Peyer's patch (tissue), 4 donors: ENCODE measurements around the gene CWC25. TPM values are rescaled to one million over a fixed set of nuclear protein-coding genes. Genes with fewer than 3 reads are reported as not detected.
A peak's percentile ranks its signal among the peaks of the same experiment; 100 is the strongest.

Experiments
- DNase-seq, 3 donors: peaks; one replicate each; pipeline ENCODE4 v3.0.0-alpha.2; 2017 to 2019
- H3K27ac ChIP-seq, 4 donors: fragments of 200-600 bp; sonication (generic); one replicate each; pipeline ENCODE4 v1.5.1; 2016 to 2019
- H3K27me3 ChIP-seq, 2 donors: fragments of 200-600 bp; sonication (generic); one replicate each; pipeline ENCODE4 v1.5.1; 2019
- H3K36me3 ChIP-seq, 3 donors: fragments of 200-600 bp; sonication (generic); one replicate each; pipeline ENCODE4 v1.5.1; 2016 to 2019
- H3K4me1 ChIP-seq, 4 donors: fragments of 200-600 bp; sonication (generic); one replicate each; pipeline ENCODE4 v1.5.1; 2016 to 2019
- H3K4me3 ChIP-seq, 4 donors: fragments of 200-600 bp; sonication (generic); 1 replicate in 3 of 4; 2 replicates in 1 of 4; pipeline ENCODE4 v1.5.1; 2016 to 2019; ENCODE audit warnings: mild to moderate bottlenecking in 1 of 4
- H3K9me3 ChIP-seq, 4 donors: fragments of 200-600 bp; sonication (generic); one replicate each; pipeline ENCODE4 v1.5.1; 2016 to 2019; ENCODE audit warnings: mild to moderate bottlenecking in 1 of 4
- CTCF ChIP-seq, 6 experiments: fragments of 450-650 bp in 4 of 6; fragments of 200-600 bp in 2 of 6; sonication (generic) in 1 of 6; IDR thresholded peaks; one replicate each; pipeline ENCODE4 v1.5.1; 2017 to 2019; ENCODE audit warnings: antibody characterized with exemption in 6 of 6, mild to moderate bottlenecking in 3 of 6, moderate library complexity in 1 of 6
- POLR2A ChIP-seq, 2 donors: fragments of 450-650 bp; IDR thresholded peaks; one replicate each; pipeline ENCODE4 v1.5.1; 2017; ENCODE audit warnings: antibody characterized with exemption in 2 of 2, mild to moderate bottlenecking in 2 of 2, moderate library complexity in 2 of 2
- total RNA-seq, 4 donors: library from RNA; depleted of rRNA; stranded (reverse); fragments of >200 nt; gene quantifications; one replicate each; pipeline ENCODE4 v1.1.0, GENCODE V29; 2016

The CWC25 gene
- total RNA-seq, 4 donors from 2014 or later, result 49.4 to 106 (median 56.5) TPM

GRCh38 chr17:38853292-38854219 is 28.4 kb upstream of the CWC25 start, which contains the start of gene RPL23:
RPL23 (minus strand) TSS chr17:38853721; CDS start chr17:38853710, 11 bp downstream.
- TF ChIP-seq CTCF (IDR thresholded peaks at IDR 0.05), result peak in 1 of 6 experiments; percentile 10
- TF ChIP-seq POLR2A (IDR thresholded peaks at IDR 0.05), result peak; percentile 83 to 95
- Histone ChIP-seq H3K9me3 (no peaks in the 10 kb centered on the region), H3K4me1 (peaks cover 0 to 22% (median 6%) of the 10 kb centered on the region in 4 donors), H3K4me3 (peak within 1 kb of the TSS; percentile 47 to 65 (median 60)), H3K27me3 (no peaks in the 10 kb centered on the region), H3K36me3 (peaks cover 0 to 36% (median 0%) of the 10 kb centered on the region in 3 donors), H3K27ac (peak within 1 kb of the TSS; percentile 83 to 97 (median 93))
- DNase-seq, result peak; percentile 93 to 98 (median 97)

GRCh38 chr17:38852771-38853291 is 27.7 kb upstream of the CWC25 start:
- no peaks in the 10 kb centered on the region for H3K9me3 ChIP-seq
- peak overlapping the region; percentile 83 to 97 (median 93) for H3K27ac ChIP-seq
- TF ChIP-seq CTCF (IDR thresholded peaks at IDR 0.05) (no peak), POLR2A (IDR thresholded peaks at IDR 0.05) (no peak)
- DNase-seq, result no peak
- peaks cover 0 to 22% (median 6%) of the 10 kb centered on the region in 4 donors for H3K4me1 ChIP-seq
- peaks cover 0 to 43% (median 0%) of the 10 kb centered on the region in 3 donors for H3K36me3 ChIP-seq
- peak overlapping the region; percentile 47 to 65 (median 60) for H3K4me3 ChIP-seq
- no peaks in the 10 kb centered on the region for H3K27me3 ChIP-seq

GRCh38 chr17:38851434-38851833 is 26.3 kb upstream of the CWC25 start:
- TF ChIP-seq CTCF (IDR thresholded peaks at IDR 0.05) (no peak), POLR2A (IDR thresholded peaks at IDR 0.05) (no peak)
- H3K27me3 ChIP-seq, result no peaks in the 10 kb centered on the region
- no peak overlapping the region for H3K27ac ChIP-seq
- peaks cover 0 to 22% (median 6%) of the 10 kb centered on the region in 4 donors for H3K4me1 ChIP-seq
- H3K9me3 ChIP-seq, result no peaks in the 10 kb centered on the region
- H3K4me3 ChIP-seq, result peak overlapping the region in 2 of 4 donors; percentile 62 to 65
- DNase-seq, result no peak
- peaks cover 0 to 49% (median 0%) of the 10 kb centered on the region in 3 donors for H3K36me3 ChIP-seq

GRCh38 chr17:38850374-38850773 is 25.3 kb upstream of the CWC25 start:
- H3K4me1 ChIP-seq, result peaks cover 0 to 22% (median 6%) of the 10 kb centered on the region in 4 donors
- TF ChIP-seq POLR2A (IDR thresholded peaks at IDR 0.05), result no peak
- TF ChIP-seq CTCF (IDR thresholded peaks at IDR 0.05), result no peak
- no peaks in the 10 kb centered on the region for H3K9me3 ChIP-seq
- no peak for DNase-seq
- H3K27me3 ChIP-seq, result no peaks in the 10 kb centered on the region
- H3K36me3 ChIP-seq, result peaks cover 0 to 49% (median 0%) of the 10 kb centered on the region in 3 donors
- H3K4me3 ChIP-seq, result no peak overlapping the region
- no peak overlapping the region for H3K27ac ChIP-seq

- DNase-seq, result no peak
- no peak overlapping the region for H3K4me3 ChIP-seq
- no peaks in the 10 kb centered on the region for H3K9me3 ChIP-seq
- H3K4me1 ChIP-seq, result peaks cover 0 to 22% (median 6%) of the 10 kb centered on the region in 4 donors
- H3K36me3 ChIP-seq, result peaks cover 0 to 49% (median 0%) of the 10 kb centered on the region in 3 donors
- H3K27ac ChIP-seq, result no peak overlapping the region
- no peaks in the 10 kb centered on the region for H3K27me3 ChIP-seq
- TF ChIP-seq CTCF (IDR thresholded peaks at IDR 0.05) (no peak), POLR2A (IDR thresholded peaks at IDR 0.05) (no peak)
These were observed 24.0 kb upstream of the CWC25 start for GRCh38 chr17:38848939-38849605.
